Measurements from ENCODE around the gene PRTG. TPM values are rescaled to one million over a fixed set of nuclear protein-coding genes. Genes with fewer than 3 reads are reported as not detected.

Gene PRTG
- total RNA-seq, 1 experiment from 2014 or later: 11.4 TPM

GRCh38 chr15:55721554-55722185, 21.3 kb downstream of the PRTG start:
- no peak for ATAC-seq
- no peak for TF ChIP-seq REST (IDR thresholded peaks at IDR 0.05; ENCODE audit: insufficient read depth in 1 of 2, low read depth in 2 of 2, low read length in 1 of 2)
- TF ChIP-seq SIN3A (IDR thresholded peaks at IDR 0.05; ENCODE audit: borderline replicate concordance, insufficient read depth, low read depth, low read length): no peak
- no peak for TF ChIP-seq POLR2AphosphoS5 (IDR thresholded peaks at IDR 0.05; ENCODE audit: low read depth, low read length)
- no peak for TF ChIP-seq TCF7L2 (IDR thresholded peaks at IDR 0.05; ENCODE audit: low read depth, low read length)
- TF ChIP-seq CTCF (IDR thresholded peaks at IDR 0.05): no peak
- in situ Hi-C loops (cut with HindIII; ENCODE audit: low pct_unique_long_range_greater_than_20kb, low sequenced_read_pairs): no loop called here
- H3K4me3 ChIP-seq (ENCODE audit: low read depth in 2 of 2, low read length in 2 of 2): no peak overlapping the region
- H3K9me3 ChIP-seq (ENCODE audit: control insufficient read depth, insufficient read depth, low read depth, low read length): no peaks in the 10 kb centered on the region
- peaks cover 2% of the 10 kb centered on the region; the same call in 1 of the 2 replicates for H3K4me1 ChIP-seq (ENCODE audit: control insufficient read depth, insufficient read depth, low read length)
- ChIA-PET CTCF (no interaction called here), POLR2A (interaction anchor here (0.6 kb wide), 1 partner anchor 62 kb away, joined by 5 read pairs; no protein-coding TSS in a partner anchor)
- H3K27me3 ChIP-seq (ENCODE audit: control insufficient read depth, insufficient read depth, low read length): no peaks in the 10 kb centered on the region
- BruUV-seq (replicated peaks): no TSS peak
- H3K27ac ChIP-seq (ENCODE audit: low read length): no peak overlapping the region
- H3K36me3 ChIP-seq (ENCODE audit: control insufficient read depth, insufficient read depth, low read length): no peaks in the 10 kb centered on the region
- no peak for DNase-seq (ENCODE audit: low read depth, low spot score)
- intact Hi-C loops (cut with micrococcal nuclease; ENCODE audit: unreplicated experiment): no loop called here

- Histone ChIP-seq H3K27ac (ENCODE audit: low read length) (peak overlapping the region; percentile 66), H3K27me3 (ENCODE audit: control insufficient read depth, insufficient read depth, low read length) (no peaks in the 10 kb centered on the region), H3K9me3 (ENCODE audit: control insufficient read depth, insufficient read depth, low read depth, low read length) (no peaks in the 10 kb centered on the region), H3K4me1 (ENCODE audit: control insufficient read depth, insufficient read depth, low read length) (peaks cover 21% of the 10 kb centered on the region), H3K36me3 (ENCODE audit: control insufficient read depth, insufficient read depth, low read length) (no peaks in the 10 kb centered on the region), H3K4me3 (ENCODE audit: low read depth in 2 of 2, low read length in 2 of 2) (no peak overlapping the region)
- intact Hi-C loops (cut with micrococcal nuclease; ENCODE audit: unreplicated experiment): no loop called here
- in situ Hi-C loops (cut with HindIII; ENCODE audit: low pct_unique_long_range_greater_than_20kb, low sequenced_read_pairs): no loop called here
- TF ChIP-seq SIN3A (IDR thresholded peaks at IDR 0.05; ENCODE audit: borderline replicate concordance, insufficient read depth, low read depth, low read length): no peak
- TF ChIP-seq CTCF (IDR thresholded peaks at IDR 0.05): no peak
- no peak for TF ChIP-seq REST (IDR thresholded peaks at IDR 0.05; ENCODE audit: insufficient read depth in 1 of 2, low read depth in 2 of 2, low read length in 1 of 2)
- no peak for TF ChIP-seq POLR2AphosphoS5 (IDR thresholded peaks at IDR 0.05; ENCODE audit: low read depth, low read length)
- 0 out of 2 replicates have a peak, but pooled peaks have one; percentile 64 for TF ChIP-seq TCF7L2 (IDR thresholded peaks at IDR 0.05; ENCODE audit: low read depth, low read length)
- ATAC-seq (peak; percentile 84; the same call in 1 of the 2 replicates), DNase-seq (ENCODE audit: low read depth, low spot score) (no peak)
- no TSS peak for BruUV-seq (replicated peaks)
- POLR2A ChIA-PET: no interaction called here
- CTCF ChIA-PET: no interaction called here
Measured at GRCh38 chr15:55715355-55716076, 27.4 kb downstream of the PRTG start.
